GM13976 (cell line): Measurements from ENCODE around the gene CDC42BPA.

Source experiments
- DNase-seq: peaks from one replicate; pipeline ENCODE4 v3.0.0; 2012; ENCODE audit warnings: low spot score
- CTCF ChIP-seq: IDR thresholded peaks from 2 replicates; pipeline ENCODE4 v1.5.1; 2012; ENCODE audit warnings: borderline replicate concordance, mild to moderate bottlenecking; ENCODE audit not compliant: insufficient read depth; ENCODE audit errors: extremely low read depth, missing control alignments, control extremely low read depth
- in situ Hi-C: fragments of 300-500 bp; cut with MboI; formaldehyde crosslinking; loops from one replicate; pipeline ENCODE4 v1.12.0; 2022; ENCODE audit warnings: low sequenced_read_pairs, mixed read lengths, inconsistent platforms; ENCODE audit not compliant: unreplicated experiment

CDC42BPA gene

GRCh38 chr1:227170361-227171166 lies 147.7 kb downstream of the CDC42BPA start:
- DNase-seq = no peak
- no peak for TF ChIP-seq CTCF
- in situ Hi-C loops = no loop called here

DNA sequence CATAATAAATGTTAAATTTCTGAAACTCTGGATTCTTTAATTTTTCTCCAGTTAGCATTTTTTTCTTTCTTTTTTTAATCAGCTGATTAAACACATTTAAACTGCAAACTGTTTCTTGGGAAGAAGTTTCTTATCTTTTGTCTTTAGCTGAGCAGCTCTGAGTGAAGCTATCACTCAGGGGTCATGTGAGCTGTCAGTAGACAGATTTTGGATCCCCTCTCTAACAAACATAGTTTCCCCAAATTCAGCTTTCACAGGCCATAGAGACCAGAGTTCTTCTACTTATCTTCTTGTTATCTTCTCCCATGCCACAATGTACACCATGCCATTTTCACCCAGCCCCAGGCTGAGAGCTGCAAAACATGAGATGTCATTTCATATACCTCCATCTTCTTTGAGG lies 148.9 kb downstream of the CDC42BPA start:
- in situ Hi-C loops = no loop called here
- TF ChIP-seq CTCF = no peak
- no peak for DNase-seq

GRCh38 chr1:227167276-227168101 lies 150.8 kb downstream of the CDC42BPA start:
- no peak for TF ChIP-seq CTCF
- peak; percentile 6 for DNase-seq
- in situ Hi-C loops = no loop called here

DNA sequence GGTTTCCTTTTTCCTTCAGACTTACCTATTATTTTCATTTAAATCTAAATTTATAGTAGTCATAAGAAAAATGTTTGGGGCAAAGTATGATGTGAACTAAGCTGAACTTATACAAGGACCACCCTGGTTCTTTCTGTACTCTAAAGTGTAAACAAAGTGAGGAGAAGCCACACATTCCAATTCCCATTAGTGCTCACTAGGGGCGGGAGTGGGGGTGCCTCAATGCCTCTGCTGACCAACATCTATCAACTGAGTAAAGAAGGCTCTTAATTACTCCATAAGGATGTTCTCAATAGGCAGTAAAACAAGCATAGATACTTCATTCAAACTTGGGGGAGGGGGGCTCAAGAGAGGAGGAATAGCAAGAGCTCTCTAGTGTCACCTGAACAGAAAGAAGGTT lies 151.7 kb downstream of the CDC42BPA start:
- peak; percentile 5 for DNase-seq
- in situ Hi-C loops = no loop called here
- no peak for TF ChIP-seq CTCF

DNA sequence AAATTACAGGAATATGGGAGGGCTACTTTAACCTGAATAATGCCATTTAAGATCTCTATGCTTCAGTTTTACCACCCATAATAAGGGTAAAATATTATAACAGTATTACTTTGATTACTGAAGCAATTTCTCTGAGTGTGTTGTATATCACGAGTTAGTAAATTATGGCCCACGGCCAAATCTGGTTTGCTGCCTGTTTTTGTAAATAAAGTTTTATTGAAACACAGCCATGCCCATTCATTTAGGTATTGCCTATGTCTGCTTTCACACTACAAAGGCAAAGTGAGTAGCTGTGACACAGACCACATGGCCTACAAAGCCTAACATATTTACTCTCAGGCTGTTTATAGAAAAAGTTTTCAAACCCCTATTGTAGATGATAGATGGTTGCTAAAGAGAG lies 156.8 kb downstream of the CDC42BPA start:
- TF ChIP-seq CTCF = no peak
- DNase-seq = no peak
- in situ Hi-C loops = no loop called here

DNA sequence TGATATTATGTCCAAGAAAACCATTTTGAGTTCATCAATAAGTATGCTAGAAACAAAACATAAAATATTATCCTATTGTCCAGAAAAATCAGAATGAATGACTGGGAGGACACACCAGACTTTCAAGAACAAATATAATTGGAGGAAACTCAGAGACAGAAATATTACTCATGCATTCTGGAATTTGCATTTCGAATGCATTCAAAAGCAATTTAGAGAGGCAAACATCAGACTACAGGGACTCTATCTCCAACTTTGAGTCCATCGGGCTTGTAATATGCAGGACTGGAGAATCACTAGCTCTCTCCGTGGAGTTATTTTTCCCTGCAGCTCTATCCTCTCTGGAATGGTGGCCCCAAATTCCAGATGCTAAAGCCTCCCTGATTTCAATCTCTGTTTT lies 161.8 kb downstream of the CDC42BPA start:
- no peak for DNase-seq
- TF ChIP-seq CTCF = no peak
- in situ Hi-C loops = no loop called here
